Thymus (tissue), 11 donors: ENCODE measurements around the gene ALX3. TPM values are rescaled to one million over a fixed set of nuclear protein-coding genes. Genes with fewer than 3 reads are reported as not detected.
"Not testable (repeated sequence)": the region's sequence is repeated elsewhere in the genome, so short reads cannot be mapped to it uniquely, and the experiment has no call there.

Experiments
- DNase-seq, 9 donors: peaks; one replicate each; pipeline ENCODE4 v3.0.0-alpha.2; 2013; ENCODE audit warnings: low spot score in 9 of 9, low read depth in 6 of 9, missing footprints in 1 of 9
- H3K27ac ChIP-seq, 2 donors: one replicate each; pipeline ENCODE4 v1.5.1; 2013; ENCODE audit warnings: control low read depth in 1 of 2, low read depth in 1 of 2, low read length in 1 of 2, mild to moderate bottlenecking in 1 of 2, moderate library complexity in 1 of 2
- H3K27me3 ChIP-seq, 2 donors: one replicate each; pipeline ENCODE4 v1.5.1; 2013; ENCODE audit warnings: low read length in 1 of 2; ENCODE audit not compliant: control insufficient read depth in 2 of 2, insufficient read depth in 1 of 2
- H3K36me3 ChIP-seq, 2 donors: one replicate each; pipeline ENCODE4 v1.5.1; 2013; ENCODE audit warnings: low read length in 1 of 2, mild to moderate bottlenecking in 1 of 2, moderate library complexity in 1 of 2; ENCODE audit not compliant: control insufficient read depth in 2 of 2, insufficient read depth in 2 of 2
- H3K4me1 ChIP-seq, 2 donors: one replicate each; pipeline ENCODE4 v1.5.1; 2013; ENCODE audit warnings: low read length in 2 of 2; ENCODE audit not compliant: control insufficient read depth in 2 of 2, insufficient read depth in 2 of 2
- H3K4me3 ChIP-seq, 2 donors: one replicate each; pipeline ENCODE4 v1.5.1; 2013; ENCODE audit warnings: low read length in 2 of 2, control low read depth in 1 of 2, mild to moderate bottlenecking in 1 of 2
- H3K9me3 ChIP-seq, 2 donors: one replicate each; pipeline ENCODE4 v1.5.1; 2013; ENCODE audit warnings: low read length in 1 of 2, mild to moderate bottlenecking in 1 of 2; ENCODE audit not compliant: control insufficient read depth in 2 of 2, insufficient read depth in 1 of 2
- WGBS: extraction: QIAGEN DNeasy Blood & Tissue Kit; methylation state at CpG from one replicate; pipeline ENCODE4 v1.1.7; 2013; 5-methylcytosine and 5-hydroxymethylcytosine counted together
- polyA plus RNA-seq: library from polyadenylated mRNA; stranded (reverse); fragments of 200-250 nt; gene quantifications from one replicate; pipeline ENCODE4 v1.2.3, GENCODE V29; 2013
- total RNA-seq: library from RNA; stranded (reverse); fragments of 120-200 nt; gene quantifications from one replicate; pipeline ENCODE4 v1.2.4, GENCODE V29; 2013
- donor health status: healthy.

Gene ALX3
- total and polyA plus RNA-seq, 2 donors = 0.14 to 0.16 TPM

DNA sequence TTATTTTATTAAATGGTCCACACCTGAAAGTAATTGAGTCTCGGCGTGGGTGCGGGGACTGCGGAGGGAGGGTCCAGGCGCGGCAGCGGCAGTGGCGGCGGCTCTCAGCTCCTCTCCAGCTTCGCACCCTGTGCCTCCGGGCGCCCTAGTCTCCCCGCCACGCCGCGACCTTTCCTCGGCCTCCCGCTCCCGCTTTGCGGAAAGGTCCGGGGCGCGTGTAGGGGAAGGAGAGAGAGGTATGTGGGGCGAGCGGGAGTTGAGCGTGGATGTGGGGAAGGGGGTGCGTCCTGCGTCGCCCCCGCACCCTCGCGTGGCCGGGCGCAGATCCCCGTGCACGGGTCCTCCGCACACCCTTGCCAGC lies 13.4 kb upstream of the ALX3 start:
- Histone ChIP-seq H3K9me3 (no peaks in the 10 kb centered on the region), H3K4me1 (peaks cover 0 to 15% of the 10 kb centered on the region in 2 donors), H3K27ac (no peak overlapping the region), H3K36me3 (no peaks in the 10 kb centered on the region), H3K27me3 (peaks cover 50 to 92% of the 10 kb centered on the region in 2 donors), H3K4me3 (peak overlapping the region; percentile 4 to 16)
- 3% methylated on average over 37 of the region's 37 CpGs for WGBS
- no peak for DNase-seq

- Histone ChIP-seq H3K4me1 (peaks cover 0 to 15% of the 10 kb centered on the region in 2 donors), H3K9me3 (no peaks in the 10 kb centered on the region), H3K4me3 (peak overlapping the region; percentile 4 to 16), H3K27me3 (peaks cover 50 to 92% of the 10 kb centered on the region in 2 donors), H3K27ac (no peak overlapping the region), H3K36me3 (no peaks in the 10 kb centered on the region)
- WGBS = 9% methylated on average over 15 of the region's 15 CpGs
- peak in 1 of 9 donors; percentile 10 for DNase-seq
These were observed 12.8 kb upstream of the ALX3 start for GRCh38 chr1:110083061-110083865.

GRCh38 chr1:110082477-110082876 lies 12.0 kb upstream of the ALX3 start:
- Histone ChIP-seq H3K27ac (no peak overlapping the region), H3K36me3 (no peaks in the 10 kb centered on the region), H3K27me3 (peaks cover 47 to 90% of the 10 kb centered on the region in 2 donors), H3K4me3 (no peak overlapping the region), H3K9me3 (no peaks in the 10 kb centered on the region), H3K4me1 (peaks cover 0 to 15% of the 10 kb centered on the region in 2 donors)
- DNase-seq = no peak
- WGBS = 84% methylated on average over 5 of the region's 5 CpGs

DNA sequence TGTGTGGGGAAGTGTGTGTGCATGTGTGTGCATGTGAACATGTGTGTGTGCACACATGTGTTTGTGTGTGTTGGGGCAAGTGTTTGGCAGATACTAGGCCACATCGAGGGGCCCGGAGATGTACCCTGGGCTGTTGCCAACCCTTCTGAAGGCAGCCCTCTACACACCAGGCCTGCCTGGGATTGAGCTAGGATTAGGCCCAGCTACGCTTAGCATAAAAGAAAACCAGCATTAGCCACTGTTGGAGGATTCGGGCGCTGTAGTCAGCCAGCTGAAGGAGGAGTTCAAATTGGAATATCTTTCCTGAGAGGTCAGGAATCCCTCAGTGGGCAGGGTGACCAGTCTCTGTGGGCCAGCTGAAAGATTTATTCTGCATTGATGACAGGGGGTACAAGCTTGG lies 10.6 kb upstream of the ALX3 start:
- Histone ChIP-seq H3K36me3 (no peaks in the 10 kb centered on the region), H3K9me3 (no peaks in the 10 kb centered on the region), H3K27me3 (peaks cover 38 to 89% of the 10 kb centered on the region in 2 donors), H3K4me3 (no peak overlapping the region), H3K4me1 (peaks cover 0 to 15% of the 10 kb centered on the region in 2 donors), H3K27ac (no peak overlapping the region)
- 96% methylated on average over 5 of the region's 5 CpGs for WGBS
- no peak for DNase-seq

DNA sequence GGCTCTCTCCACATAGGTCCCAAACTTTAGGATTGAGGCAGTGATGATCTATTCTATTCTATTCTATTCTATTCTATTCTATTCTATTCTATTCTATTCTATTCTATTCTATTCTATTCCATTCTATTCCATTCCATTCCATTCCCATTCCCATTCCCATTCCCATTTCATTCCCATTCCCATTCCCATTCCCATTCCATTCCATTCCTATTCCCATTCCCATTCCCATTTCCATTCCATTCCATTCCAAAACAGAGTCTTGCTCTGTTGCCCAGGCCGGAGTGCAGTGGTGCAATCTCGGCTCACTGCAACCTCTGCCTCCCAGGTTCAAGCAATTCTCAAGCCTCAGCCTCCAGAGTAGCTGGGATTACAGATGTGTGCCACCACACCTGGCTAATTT lies 9.5 kb upstream of the ALX3 start:
- not testable (repeated sequence) for H3K27ac ChIP-seq, DNase-seq, H3K4me3 ChIP-seq, H3K9me3 ChIP-seq, H3K36me3 ChIP-seq
- 97% methylated on average over 2 of the region's 2 CpGs for WGBS
- Histone ChIP-seq H3K27me3 (peaks cover 30 to 88% of the 10 kb centered on the region in 2 donors), H3K4me1 (peaks cover 0 to 15% of the 10 kb centered on the region in 2 donors)

- no peak for DNase-seq
- WGBS = 90% methylated on average over 3 of the region's 3 CpGs
- peaks cover 20 to 84% of the 10 kb centered on the region in 2 donors for H3K27me3 ChIP-seq
- no peak overlapping the region for H3K27ac ChIP-seq
- H3K4me1 ChIP-seq = no peaks in the 10 kb centered on the region
- H3K9me3 ChIP-seq = no peaks in the 10 kb centered on the region
- H3K4me3 ChIP-seq = no peak overlapping the region
- H3K36me3 ChIP-seq = no peaks in the 10 kb centered on the region
These were observed 6.5 kb upstream of the ALX3 start for GRCh38 chr1:110076789-110077500.

GRCh38 chr1:110074166-110074565 lies 3.7 kb upstream of the ALX3 start:
- 72% methylated on average over 4 of the region's 4 CpGs for WGBS

DNA sequence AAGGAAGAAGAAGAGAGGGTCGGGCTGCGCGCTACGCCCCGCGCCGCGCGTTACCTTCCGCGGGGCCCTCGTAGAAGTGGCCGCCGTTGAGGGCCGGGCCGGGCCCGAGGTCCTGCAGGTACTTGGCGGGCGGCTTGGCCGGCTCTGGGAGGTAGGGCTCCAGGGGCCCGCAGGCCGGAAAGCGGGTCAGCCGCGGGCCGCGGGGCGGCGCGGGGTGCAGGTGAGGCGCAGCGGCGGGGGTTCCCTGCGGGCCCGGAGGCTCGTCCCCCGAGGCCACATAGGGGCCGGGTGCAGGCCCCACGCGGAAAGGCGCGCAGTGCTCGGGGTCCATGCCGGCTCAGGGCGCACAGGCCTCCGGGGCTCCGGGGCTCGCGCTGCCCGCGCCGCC lies 196 bp downstream of the ALX3 start:
- H3K27me3 ChIP-seq = peaks cover 70 to 94% of the 10 kb centered on the region in 2 donors
- no peak for DNase-seq
- H3K4me3 ChIP-seq = no peak overlapping the region
- H3K9me3 ChIP-seq = peaks cover 3% of the 10 kb centered on the region in 2 donors
- no peak overlapping the region for H3K27ac ChIP-seq
- peaks cover 0 to 9% of the 10 kb centered on the region in 2 donors for H3K4me1 ChIP-seq
- WGBS = 3% methylated on average over 52 of the region's 52 CpGs
- H3K36me3 ChIP-seq = no peaks in the 10 kb centered on the region

More at GRCh38 chr1:110074166-110074565, 3.7 kb upstream of the ALX3 start:
- H3K27me3 ChIP-seq = peaks cover 42 to 86% of the 10 kb centered on the region in 2 donors
- H3K27ac ChIP-seq = no peak overlapping the region
- no peak overlapping the region for H3K4me3 ChIP-seq
- peaks cover 0 to 2% of the 10 kb centered on the region in 2 donors for H3K9me3 ChIP-seq
- DNase-seq = no peak
- H3K4me1 ChIP-seq = no peaks in the 10 kb centered on the region
- H3K36me3 ChIP-seq = no peaks in the 10 kb centered on the region
